GM12878 (cell line): ENCODE data around the gene AUNIP. TPM values are rescaled to one million over a fixed set of nuclear protein-coding genes. Genes with fewer than 3 reads are reported as not detected.

ENCODE experiments used
- ATAC-seq: fragments of 200-7000 bp; cut with Tn5 transposase; 3 replicates; pipeline ENCODE4 v1.9.1; 2020; ENCODE audit warnings: mild to moderate bottlenecking, moderate library complexity
- BruUV-seq: library from RNA; stranded (reverse); fragments of 400-500 nt; replicated peaks from 2 replicates; lab custom pipeline; 2021; lab: Mats Ljungman, UMichigan
- CTCF ChIA-PET: fragments of 300-600 bp; sonication (Branson Sonifier 250); formaldehyde crosslinking; extraction: SDS; loops from one replicate; lab custom pipeline; 2021; ENCODE audit warnings: inconsistent platforms; lab: Yijun Ruan, JAX
- POLR2A ChIA-PET: fragments of 350-600 bp; formaldehyde crosslinking; extraction: SDS; loops from one replicate; lab custom pipeline; 2021; ENCODE audit warnings: inconsistent platforms; lab: Charles Lee
- RAD21 ChIA-PET: fragments of 300-600 bp; sonication (Branson Sonifier 250); formaldehyde crosslinking; loops from one replicate; lab custom pipeline; 2023; ENCODE audit warnings: antibody characterized with exemption; ENCODE audit not compliant: unreplicated experiment; lab: Charles Lee
- SMC1A ChIA-PET: fragments of 300-600 bp; sonication (Branson Sonifier 250); formaldehyde crosslinking; loops from one replicate; lab custom pipeline; 2023; ENCODE audit not compliant: unreplicated experiment, uncharacterized antibody; lab: Charles Lee
- DNase-seq: peaks from one replicate; pipeline ENCODE4 v3.0.0-alpha.2; 2011; ENCODE audit warnings: low read depth, low spot score
- FAIRE-seq: peaks from 3 replicates; lab custom pipeline; 2011; peaks lifted over from hg19 to GRCh38; lab: Jason Lieb, UNC
- H2AFZ ChIP-seq: 2 replicates; pipeline ENCODE4 v1.6.0; 2011; ENCODE audit warnings: low read depth, low read length, control low read depth; ENCODE audit not compliant: control insufficient read depth
- H3K27ac ChIP-seq: 2 replicates; pipeline ENCODE4 v1.5.1; 2011; ENCODE audit warnings: control low read depth; ENCODE audit not compliant: control insufficient read depth, insufficient read depth
- H3K27me3 ChIP-seq, 2 experiments: replicated peaks in 1 of 2; 2 replicates each; pipeline versions ENCODE4 v1.6.0 to v1.6.1; 2011; ENCODE audit warnings: low read length in 1 of 2; ENCODE audit not compliant: control insufficient read depth in 2 of 2, insufficient read depth in 2 of 2
- H3K36me3 ChIP-seq, 2 experiments: 2 replicates each; pipeline ENCODE4 v1.5.1; 2011; ENCODE audit warnings: low read length in 1 of 2; ENCODE audit not compliant: control insufficient read depth in 2 of 2, insufficient read depth in 2 of 2
- H3K4me1 ChIP-seq: 2 replicates; pipeline ENCODE4 v1.6.1; 2011; ENCODE audit warnings: mild to moderate bottlenecking, low read length, moderate library complexity, mixed read lengths; ENCODE audit not compliant: control insufficient read depth, insufficient read depth
- H3K4me2 ChIP-seq: 2 replicates; pipeline ENCODE4 v1.6.0; 2011; ENCODE audit warnings: control low read depth; ENCODE audit not compliant: control insufficient read depth, insufficient read depth
- H3K4me3 ChIP-seq: fragments of 200-600 bp; sonication (generic); 2 replicates; pipeline ENCODE4 v1.5.1; 2016
- H3K79me2 ChIP-seq: 2 replicates; pipeline ENCODE4 v1.6.0; 2011; ENCODE audit warnings: low read length; ENCODE audit not compliant: control insufficient read depth, insufficient read depth
- H3K9ac ChIP-seq: 2 replicates; pipeline ENCODE4 v1.8.0; 2011; ENCODE audit warnings: low read length, control low read depth, mixed read lengths; ENCODE audit not compliant: control insufficient read depth, insufficient read depth
- H3K9me3 ChIP-seq: replicated peaks from 3 replicates; pipeline ENCODE4 v1.5.1; 2011; ENCODE audit warnings: mild to moderate bottlenecking, low read length; ENCODE audit not compliant: control insufficient read depth, insufficient read depth
- H4K20me1 ChIP-seq: 2 replicates; pipeline ENCODE4 v1.6.0; 2011; ENCODE audit not compliant: control insufficient read depth, insufficient read depth
- BCL11A ChIP-seq: IDR thresholded peaks from 2 replicates; pipeline ENCODE4 v1.6.1; 2011; ENCODE audit warnings: low read depth, low read length
- EED ChIP-seq: sonication (generic); IDR thresholded peaks from 2 replicates; pipeline ENCODE4 v1.6.1; 2016; ENCODE audit warnings: antibody characterized with exemption, low read depth
- NFXL1 ChIP-seq: fragments of 450-650 bp; IDR thresholded peaks from 2 replicates; pipeline ENCODE4 v1.6.1; 2017; ENCODE audit warnings: antibody characterized with exemption, mild to moderate bottlenecking, borderline replicate concordance
- NR2C1 ChIP-seq: fragments of 450-650 bp; IDR thresholded peaks from 2 replicates; pipeline ENCODE4 v1.6.1; 2017; ENCODE audit warnings: antibody characterized with exemption, mild to moderate bottlenecking, moderate library complexity
- SKIL ChIP-seq: fragments of 450-650 bp; IDR thresholded peaks from 2 replicates; pipeline ENCODE4 v1.6.1; 2017; ENCODE audit warnings: mild to moderate bottlenecking, low read depth, inconsistent platforms; ENCODE audit not compliant: poor library complexity, severe bottlenecking
- WGBS: methylation state at CpG from one replicate; pipeline ENCODE4 v1.1.6; 2016; ENCODE audit warnings: low lambda C conversion rate; ENCODE audit not compliant: insufficient replicate concordance, insufficient coverage; ENCODE audit errors: missing lambda C conversion rate; 5-methylcytosine and 5-hydroxymethylcytosine counted together
- in situ Hi-C: fragments of 300-500 bp; cut with MboI; formaldehyde crosslinking; loops from 9 replicates; pipeline ENCODE4 v1.14.3; 2018; ENCODE audit warnings: mixed read lengths
- intact Hi-C: fragments of 100-400 bp; cut with micrococcal nuclease; formaldehyde crosslinking; loops from one replicate; pipeline ENCODE4 v1.14.2; 2022; ENCODE audit not compliant: unreplicated experiment
- polyA plus RNA-seq, 11 experiments: library from polyadenylated mRNA; depleted of rRNA in 4 of 11; unstranded in 6 of 11; stranded (reverse) in 5 of 11; fragments of >200 nt; fragmentation: Nextera tagmentation in 4 of 11; fragmentation: Illumina TruSeq in 1 of 11; extraction: Ambion mirVana in 4 of 11; extraction: Trizol in 1 of 11; gene quantifications; 1 replicate in 1 of 11; 2 replicates in 10 of 11; pipeline versions ENCODE4 v1.2.1 to v1.2.3, GENCODE V29; 2011 to 2016; ENCODE audit warnings: inconsistent platforms in 2 of 11, missing spikeins in 2 of 11, low read depth in 1 of 11
- total RNA-seq, 4 experiments: library from RNA; depleted of rRNA in 3 of 4; stranded (reverse); fragments of >200 nt in 3 of 4; fragmentation: Illumina TruSeq in 1 of 4; extraction: Trizol in 1 of 4; gene quantifications; 2 replicates each; pipeline versions ENCODE4 v1.2.1 to v1.2.3, GENCODE V29; 2013 to 2021

The AUNIP gene
- total and polyA plus RNA-seq, 10 of the 15 experiments (the other 5 are each of a cell fraction or from before 2014, with no cell fraction given), result 3.9 to 20.0 (median 12.7) TPM

GRCh38 chr1:25836695-25837094 is 22.6 kb downstream of the AUNIP start:
- DNase-seq (no peak), ATAC-seq (no peak), FAIRE-seq (no peak)
- H3K9me3 ChIP-seq, result no peaks in the 10 kb centered on the region
- in situ Hi-C loops (no loop called here), intact Hi-C loops (no loop called here)
- WGBS, result 87% methylated on average over 3 of the region's 3 CpGs
- no peaks in the 10 kb centered on the region for H3K27me3 ChIP-seq
- POLR2A ChIA-PET, result no interaction called here
- H3K27ac ChIP-seq, result no peak overlapping the region
- H3K9ac ChIP-seq, result no peak overlapping the region
- RAD21 ChIA-PET, result interaction anchor here (0.7 to 1.0 kb wide), 6 partner anchors 13 to 161 kb away, joined by 3 to 5 read pairs (median 3); partner anchors contain the start of gene PAFAH2
- no peaks in the 10 kb centered on the region for H3K79me2 ChIP-seq
- peaks cover 4 to 18% of the 10 kb centered on the region in 2 experiments for H3K36me3 ChIP-seq
- H3K4me2 ChIP-seq, result no peak overlapping the region
- CTCF ChIA-PET, result interaction anchor here (0.7 to 1.0 kb wide), 5 partner anchors 20 to 157 kb away, joined by 3 to 5 read pairs (median 4); no protein-coding TSS in a partner anchor
- SMC1A ChIA-PET, result interaction anchor here (0.9 to 1.6 kb wide), 4 partner anchors 10 to 180 kb away, joined by 3 to 8 read pairs (median 3); partner anchors contain the start of gene PAFAH2
- no peaks in the 10 kb centered on the region for H3K4me1 ChIP-seq
- no peak overlapping the region for H3K4me3 ChIP-seq
- no peak overlapping the region for H2AFZ ChIP-seq
- no peaks in the 10 kb centered on the region for H4K20me1 ChIP-seq
- no TSS peak for BruUV-seq
- TF ChIP-seq SKIL, result no peak
- no peak for TF ChIP-seq EED
- no peak for TF ChIP-seq BCL11A
- TF ChIP-seq NR2C1, result no peak
- TF ChIP-seq NFXL1, result no peak
